Urothelium cell line (cell line): ENCODE results near the gene FXYD6.
A peak's percentile ranks its signal among the peaks of the same experiment; 100 is the strongest.

Experiments
- DNase-seq: peaks from one replicate; pipeline ENCODE4 v3.0.0; 2011; ENCODE audit warnings: low spot score, mixed read lengths
- FAIRE-seq: peaks from 2 replicates; lab custom pipeline; 2011; peaks lifted over from hg19 to GRCh38; lab: Jason Lieb, UNC

FXYD6 gene

DNA sequence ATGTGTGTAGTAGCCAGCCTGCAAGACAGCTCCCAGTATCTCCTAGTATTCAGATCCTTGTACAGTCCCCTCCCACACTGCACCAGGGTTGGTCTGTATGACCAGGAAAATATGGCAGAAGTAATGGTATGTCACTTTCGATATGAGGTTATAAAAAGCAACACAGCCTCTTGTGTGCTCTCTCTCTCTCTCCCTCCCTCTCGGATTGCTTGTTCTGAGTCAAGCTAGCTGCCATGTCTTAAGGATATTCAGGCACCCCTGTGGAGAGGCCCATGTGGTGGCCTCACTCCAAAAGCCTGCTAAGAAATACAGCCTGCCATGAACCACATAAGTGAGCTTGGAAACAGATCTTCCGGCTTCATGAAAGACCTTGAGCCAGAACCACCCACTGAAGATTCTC, 25.4 kb downstream of the FXYD6 start:
- no peak for DNase-seq
- FAIRE-seq: no peak

DNA sequence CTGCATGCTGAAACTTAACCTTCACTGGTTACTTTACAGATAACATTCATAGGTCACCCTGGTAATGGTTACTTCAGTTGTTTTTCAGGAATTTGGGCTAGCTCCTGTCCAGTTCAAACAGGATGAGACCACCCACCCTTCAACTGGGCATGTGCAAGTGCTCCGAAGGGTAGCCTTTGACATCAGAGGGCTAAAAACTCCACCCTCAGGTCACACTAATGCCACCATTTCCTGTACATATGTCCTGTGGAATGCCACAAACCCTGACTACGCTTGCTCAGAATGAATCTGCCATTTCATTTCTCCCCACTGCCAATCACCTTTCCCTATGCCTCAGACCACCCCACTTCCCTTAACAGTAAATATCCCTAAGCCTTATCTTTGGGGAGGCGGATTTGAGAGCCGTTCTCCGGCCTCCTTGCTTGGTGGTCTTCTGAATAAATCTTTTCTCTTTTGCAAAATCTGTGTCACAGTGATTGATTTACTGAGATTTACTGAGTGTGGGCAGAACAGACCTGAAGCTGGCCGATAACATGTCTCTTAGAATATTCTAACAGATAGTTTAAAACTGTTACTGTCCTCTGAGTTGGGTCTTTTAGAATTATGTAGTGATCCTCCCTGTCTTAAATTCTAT, 26.6 kb downstream of the FXYD6 start:
- DNase-seq: no peak

GRCh38 chr11:117843666-117844484, 32.6 kb downstream of the FXYD6 start:
- FAIRE-seq (no peak), DNase-seq (peak; percentile 55)

More for the DNA sequence above, 26.6 kb downstream of the FXYD6 start:
- no peak for FAIRE-seq

GRCh38 chr11:117842131-117842941, 34.1 kb downstream of the FXYD6 start:
- DNase-seq (no peak), FAIRE-seq (no peak)

- DNase-seq: no peak
- FAIRE-seq: no peak
These were observed 34.9 kb downstream of the FXYD6 start for GRCh38 chr11:117841551-117842031.

GRCh38 chr11:117840881-117841550, 35.4 kb downstream of the FXYD6 start:
- no peak for FAIRE-seq
- DNase-seq: no peak

GRCh38 chr11:117839936-117840813, 36.3 kb downstream of the FXYD6 start:
- FAIRE-seq (no peak), DNase-seq (no peak)

DNA sequence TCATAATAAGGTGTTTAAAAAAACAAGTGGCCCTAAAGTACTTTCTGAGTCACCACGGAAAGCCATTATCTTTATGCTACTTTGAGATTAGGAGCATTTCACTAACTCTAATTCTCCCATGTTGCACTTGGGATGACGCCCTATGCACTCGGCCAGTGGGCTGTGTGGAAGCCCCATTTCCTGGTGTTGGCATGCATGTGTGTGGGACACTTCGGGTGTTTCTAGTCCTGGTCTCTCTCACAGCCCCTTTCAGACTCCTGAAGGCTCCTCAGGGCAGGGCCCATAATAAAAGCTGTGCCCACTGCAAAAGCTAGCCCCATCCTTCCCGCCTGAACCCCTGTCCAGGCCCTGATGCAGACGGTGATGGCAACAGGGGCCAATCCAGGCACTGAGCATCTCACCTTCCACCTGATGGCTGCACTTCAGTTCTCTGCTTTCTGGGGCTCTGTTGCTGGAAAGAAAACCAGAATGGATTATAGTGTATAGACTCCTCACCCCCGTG, 37.0 kb downstream of the FXYD6 start:
- FAIRE-seq (no peak), DNase-seq (no peak)

DNA sequence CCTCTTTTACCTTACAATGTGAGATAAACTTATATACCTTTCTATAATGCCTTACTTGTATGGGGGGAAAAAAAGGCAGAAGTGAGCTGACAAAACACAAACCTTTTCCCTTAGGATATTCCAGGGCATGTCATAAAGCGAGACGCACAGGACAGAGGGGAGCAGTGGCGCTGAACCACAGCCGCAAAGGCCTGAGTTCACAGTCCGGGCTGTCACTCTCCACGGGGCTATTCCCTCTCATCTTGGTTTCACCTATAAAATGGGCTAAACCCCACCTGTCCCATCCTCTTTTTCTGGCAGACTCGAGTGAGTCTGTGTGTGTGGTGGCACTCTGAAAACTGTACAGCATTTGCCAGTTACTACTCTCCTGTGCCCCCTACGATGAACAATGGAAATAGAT, 37.6 kb downstream of the FXYD6 start:
- DNase-seq (no peak), FAIRE-seq (no peak)

GRCh38 chr11:117837791-117838190, 38.7 kb downstream of the FXYD6 start:
- DNase-seq (no peak), FAIRE-seq (peak; percentile 42)

- DNase-seq (no peak), FAIRE-seq (no peak)
These were observed 39.2 kb downstream of the FXYD6 start for GRCh38 chr11:117837070-117837776.

DNA sequence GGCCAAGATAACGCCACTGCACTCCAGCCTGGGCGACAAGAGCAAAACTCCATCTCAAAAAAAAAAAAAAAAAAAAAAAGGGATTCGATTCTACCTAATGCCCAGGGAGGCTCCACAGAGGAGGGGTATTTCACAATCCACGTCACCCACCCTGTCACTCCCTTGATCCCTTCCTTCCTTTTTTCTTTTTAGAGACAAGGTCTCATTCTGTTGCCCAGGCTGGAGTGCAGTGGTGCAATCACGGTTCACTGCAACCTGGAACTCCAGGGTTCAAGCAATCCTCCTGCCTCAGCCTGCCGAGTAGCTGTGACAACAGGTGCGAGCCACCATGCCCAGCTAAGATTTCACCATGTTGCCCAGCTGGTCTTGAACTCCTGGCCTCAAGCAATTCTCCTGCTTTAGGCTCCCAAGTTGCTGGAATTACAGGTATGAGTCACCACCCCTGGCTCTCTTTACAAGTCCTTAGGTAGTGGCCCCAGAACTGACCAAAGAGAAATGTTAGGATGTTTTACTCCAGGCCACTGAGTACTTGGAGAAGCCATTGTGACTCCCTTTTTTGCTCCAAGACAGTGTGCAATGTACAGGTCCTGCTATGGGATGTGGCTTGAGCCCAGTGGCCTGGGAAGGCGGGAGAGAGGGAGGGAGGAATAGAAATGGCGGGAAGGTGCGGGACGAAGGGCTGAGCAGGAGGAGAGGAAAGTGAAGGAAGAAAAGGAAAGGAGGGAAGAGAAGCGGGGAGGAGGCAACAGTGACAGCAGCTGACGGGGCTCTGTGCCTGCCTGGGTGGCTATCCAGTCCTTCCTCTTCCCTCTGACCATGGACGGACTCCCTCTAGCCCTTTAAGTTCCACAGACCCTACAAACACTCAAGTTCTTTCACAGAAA, 40.1 kb downstream of the FXYD6 start:
- DNase-seq (no peak), FAIRE-seq (no peak)

DNA sequence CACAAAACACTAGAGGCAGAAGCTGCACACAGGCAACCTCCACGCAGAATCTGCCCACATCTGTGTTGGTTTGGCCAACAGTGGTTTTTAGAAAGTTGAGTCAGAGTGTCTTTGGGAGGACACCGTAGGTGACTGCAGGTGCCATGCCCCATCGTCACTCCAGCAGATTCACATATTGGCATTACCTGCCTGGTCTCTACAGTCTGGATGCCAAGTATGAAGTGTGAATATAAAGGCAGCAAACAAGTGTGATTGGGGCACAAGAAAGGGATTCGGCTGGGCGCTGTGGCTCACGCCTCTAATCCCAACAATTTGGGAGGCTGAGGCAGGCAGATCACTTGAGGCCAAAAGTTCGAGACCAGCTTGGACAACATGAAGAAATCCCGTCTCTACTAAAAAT, 40.9 kb downstream of the FXYD6 start:
- FAIRE-seq (no peak), DNase-seq (no peak)

- DNase-seq (no peak), FAIRE-seq (no peak)
These were observed 41.5 kb downstream of the FXYD6 start for GRCh38 chr11:117834838-117835443.

DNA sequence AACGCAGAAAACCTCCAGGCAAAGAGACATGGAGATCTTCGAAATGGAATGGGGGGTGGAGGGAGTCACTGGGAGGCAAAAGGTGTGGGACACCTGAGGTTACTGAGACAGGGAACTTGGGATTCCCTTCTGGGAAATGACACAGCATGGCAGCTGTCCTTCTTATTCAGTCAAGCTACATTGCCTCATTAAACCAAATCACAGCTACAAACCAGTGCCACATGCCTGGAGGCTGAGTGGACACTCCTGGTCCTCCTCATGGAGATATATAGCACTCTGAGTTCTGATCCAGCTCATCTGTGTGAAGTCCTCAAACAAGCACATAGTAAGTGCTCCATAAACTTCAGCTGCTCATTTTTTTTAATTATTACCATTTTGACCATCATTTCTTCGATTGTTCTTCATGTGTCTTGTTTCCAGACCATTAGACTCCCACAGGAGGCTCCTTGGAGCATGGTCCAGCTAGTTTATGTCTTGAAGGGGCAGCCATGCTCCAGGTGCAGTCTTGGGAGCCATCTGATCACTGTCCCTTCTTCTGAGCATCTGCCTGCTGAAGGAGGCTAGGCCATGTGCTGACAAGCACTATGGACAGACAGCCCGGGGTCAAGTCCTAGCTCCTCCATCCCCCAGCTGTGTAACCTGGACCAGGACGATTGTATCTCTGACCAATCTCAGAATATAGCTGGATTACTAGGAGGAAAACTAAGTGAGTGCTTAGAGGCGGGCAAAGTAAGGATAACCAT, 42.2 kb downstream of the FXYD6 start:
- DNase-seq (no peak), FAIRE-seq (no peak)

DNA sequence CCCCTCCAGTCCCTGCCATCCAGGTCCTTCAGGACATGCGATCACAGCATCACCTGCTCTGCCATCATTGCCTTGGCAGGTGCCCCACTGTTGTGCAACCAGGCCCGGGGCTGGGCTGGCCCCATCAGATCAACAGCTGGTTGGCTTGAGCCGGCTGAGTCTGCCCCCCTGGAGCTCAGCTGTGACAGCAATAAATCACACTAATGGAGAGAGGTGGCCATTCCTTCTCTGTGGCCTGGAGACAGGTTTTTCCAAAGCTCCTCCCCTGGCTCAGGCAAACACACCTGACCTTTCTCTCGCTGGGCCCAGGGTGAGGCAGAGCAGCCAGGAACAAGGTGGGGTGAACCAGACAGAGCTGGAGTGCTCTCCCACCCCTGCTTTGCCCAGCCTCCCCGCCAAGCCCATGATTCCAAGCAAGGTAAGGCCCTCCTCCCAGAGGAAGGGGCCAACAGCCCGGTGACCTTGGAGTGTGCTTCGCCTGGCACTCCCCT, 43.0 kb downstream of the FXYD6 start:
- DNase-seq (no peak), FAIRE-seq (no peak)

GRCh38 chr11:117832511-117832910, 43.9 kb downstream of the FXYD6 start:
- FAIRE-seq (no peak), DNase-seq (no peak)
